Neural progenitor cell (in vitro differentiated cells): Measurements from ENCODE around the gene XCR1. TPM values are rescaled to one million over a fixed set of nuclear protein-coding genes. Genes with fewer than 3 reads are reported as not detected.

Experiments used
- DNase-seq: peaks from one replicate; pipeline ENCODE4 v3.0.0-alpha.2; 2016; ENCODE audit warnings: low spot score
- H2AFZ ChIP-seq: fragments of 200-600 bp; sonication (generic); replicated peaks from 2 replicates; pipeline ENCODE4 v1.6.1; 2016; ENCODE audit warnings: antibody characterized with exemption
- H3F3A ChIP-seq: fragments of 200-600 bp; sonication (generic); 2 replicates; pipeline ENCODE4 v1.6.1; 2016; ENCODE audit warnings: antibody characterized with exemption, low read depth
- H3K27ac ChIP-seq: fragments of 200-600 bp; sonication (generic); 2 replicates; pipeline ENCODE4 v1.5.1; 2016; ENCODE audit warnings: mild to moderate bottlenecking
- H3K27me3 ChIP-seq: fragments of 200-600 bp; sonication (generic); 2 replicates; pipeline ENCODE4 v1.6.1; 2016; ENCODE audit warnings: mild to moderate bottlenecking, moderate library complexity
- H3K36me3 ChIP-seq: fragments of 200-600 bp; sonication (generic); 2 replicates; pipeline ENCODE4 v1.5.1; 2016
- H3K4me1 ChIP-seq: fragments of 200-600 bp; sonication (generic); 2 replicates; pipeline ENCODE4 v1.6.1; 2016; ENCODE audit warnings: mixed run types
- H3K4me2 ChIP-seq: fragments of 200-600 bp; sonication (generic); 2 replicates; pipeline ENCODE4 v1.6.1; 2016
- H3K4me3 ChIP-seq: fragments of 200-600 bp; sonication (generic); 2 replicates; pipeline ENCODE4 v1.5.1; 2016
- H3K79me2 ChIP-seq: fragments of 200-600 bp; sonication (generic); 2 replicates; pipeline ENCODE4 v1.6.1; 2016; ENCODE audit warnings: low read depth
- H3K9ac ChIP-seq: fragments of 200-600 bp; sonication (generic); 2 replicates; pipeline ENCODE4 v1.6.1; 2016
- H3K9me3 ChIP-seq: fragments of 200-600 bp; sonication (generic); 2 replicates; pipeline ENCODE4 v1.5.1; 2016; ENCODE audit warnings: low read depth
- H4K20me1 ChIP-seq: fragments of 200-600 bp; sonication (generic); 2 replicates; pipeline ENCODE4 v1.6.1; 2016; ENCODE audit warnings: low read depth
- H3K27ac Mint-ChIP-seq: 3 replicates; pipeline ENCODE4 v1.8.0; 2021; ENCODE audit warnings: mixed read lengths
- H3K27me3 Mint-ChIP-seq: 2 replicates; pipeline ENCODE4 v1.8.0; 2022; ENCODE audit warnings: low read depth, mild to moderate bottlenecking, inconsistent platforms, moderate library complexity, mixed read lengths; ENCODE audit not compliant: insufficient read depth
- H3K36me3 Mint-ChIP-seq: 3 replicates; pipeline ENCODE4 v1.8.0; 2021; ENCODE audit warnings: mixed read lengths
- H3K4me1 Mint-ChIP-seq: 3 replicates; pipeline ENCODE4 v1.8.0; 2021; ENCODE audit warnings: mixed read lengths
- H3K4me3 Mint-ChIP-seq: 3 replicates; pipeline ENCODE4 v1.8.0; 2021; ENCODE audit warnings: mild to moderate bottlenecking, moderate library complexity, mixed read lengths
- H3K9me3 Mint-ChIP-seq: 3 replicates; pipeline ENCODE4 v1.8.0; 2020; ENCODE audit warnings: mixed read lengths
- CTCF ChIP-seq: fragments of 200-600 bp; sonication (generic); IDR thresholded peaks from 2 replicates; pipeline ENCODE4 v1.5.1; 2017; ENCODE audit warnings: antibody characterized with exemption, mild to moderate bottlenecking
- EZH2 ChIP-seq: fragments of 200-600 bp; sonication (generic); IDR thresholded peaks from 2 replicates; pipeline ENCODE4 v1.6.1; 2017; ENCODE audit warnings: antibody characterized with exemption, mild to moderate bottlenecking, moderate library complexity
- EZH2phosphoT487 ChIP-seq: fragments of 200-600 bp; sonication (generic); IDR thresholded peaks from 2 replicates; pipeline ENCODE4 v1.6.1; 2017; ENCODE audit warnings: antibody characterized with exemption
- total RNA-seq: library from RNA; depleted of rRNA; stranded (reverse); fragments of >200 nt; gene quantifications from 2 replicates; pipeline ENCODE4 v1.2.3, GENCODE V29; 2015; ENCODE audit warnings: low replicate concordance

XCR1 gene
- total RNA-seq, 1 donor from 2014 or later: not detected

DNA sequence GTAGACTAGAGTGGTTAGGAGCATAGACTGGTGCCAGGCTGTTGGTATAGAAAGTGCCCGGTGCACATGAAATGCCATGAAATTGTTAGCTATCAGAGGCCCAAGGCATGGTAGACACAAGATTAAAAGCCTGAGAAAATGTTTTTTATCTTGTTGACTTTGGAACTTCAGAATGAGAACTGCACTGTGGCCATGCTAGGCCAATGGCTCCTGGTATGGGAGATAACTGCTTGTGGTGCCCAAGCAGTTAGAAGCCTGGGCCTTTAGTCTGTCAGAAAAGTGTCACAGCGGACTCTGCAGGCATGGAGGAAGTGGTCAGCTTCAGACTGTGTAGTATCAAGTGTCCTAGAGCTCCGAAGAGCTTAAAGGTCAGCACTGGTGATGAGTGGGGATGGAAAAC lies 43.5 kb downstream of the XCR1 start:
- no peak overlapping the region for H3K4me2 ChIP-seq
- H3K36me3 ChIP-seq: peaks cover 7% of the 10 kb centered on the region
- H3K9me3 ChIP-seq: no peaks in the 10 kb centered on the region
- peaks cover 12% of the 10 kb centered on the region for H3K4me1 Mint-ChIP-seq
- H3F3A ChIP-seq: no peaks in the 10 kb centered on the region
- no peaks in the 10 kb centered on the region for H3K79me2 ChIP-seq
- H3K36me3 Mint-ChIP-seq: peaks cover 10% of the 10 kb centered on the region
- H3K27ac ChIP-seq: no peak overlapping the region
- H2AFZ ChIP-seq: no peak overlapping the region
- no peaks in the 10 kb centered on the region for H3K27me3 Mint-ChIP-seq
- H3K4me1 ChIP-seq: no peaks in the 10 kb centered on the region
- H3K4me3 ChIP-seq: no peak overlapping the region
- TF ChIP-seq EZH2phosphoT487: no peak
- TF ChIP-seq EZH2: no peak
- no peak for TF ChIP-seq CTCF
- H3K27ac Mint-ChIP-seq: no peak overlapping the region
- H3K4me3 Mint-ChIP-seq: no peak overlapping the region
- H3K27me3 ChIP-seq: no peaks in the 10 kb centered on the region
- DNase-seq: no peak
- peaks cover 25% of the 10 kb centered on the region for H4K20me1 ChIP-seq
- H3K9ac ChIP-seq: no peak overlapping the region
- H3K9me3 Mint-ChIP-seq: no peaks in the 10 kb centered on the region

GRCh38 chr3:45981346-45982074 lies 45.8 kb downstream of the XCR1 start:
- no peak overlapping the region for H3K4me3 Mint-ChIP-seq
- no peaks in the 10 kb centered on the region for H3K9me3 Mint-ChIP-seq
- Histone ChIP-seq H4K20me1 (peaks cover 14% of the 10 kb centered on the region), H3K4me3 (no peak overlapping the region), H3K4me1 (no peaks in the 10 kb centered on the region), H3K4me2 (no peak overlapping the region), H3K36me3 (peaks cover 7% of the 10 kb centered on the region), H3K27ac (no peak overlapping the region), H3K9me3 (no peaks in the 10 kb centered on the region), H3K27me3 (no peaks in the 10 kb centered on the region), H3K79me2 (no peaks in the 10 kb centered on the region), H3F3A (no peaks in the 10 kb centered on the region), H2AFZ (no peak overlapping the region), H3K9ac (no peak overlapping the region)
- peaks cover 17% of the 10 kb centered on the region for H3K36me3 Mint-ChIP-seq
- TF ChIP-seq CTCF (no peak), EZH2 (no peak), EZH2phosphoT487 (no peak)
- H3K27me3 Mint-ChIP-seq: no peaks in the 10 kb centered on the region
- H3K4me1 Mint-ChIP-seq: no peaks in the 10 kb centered on the region
- no peak for DNase-seq
- no peak overlapping the region for H3K27ac Mint-ChIP-seq

DNA sequence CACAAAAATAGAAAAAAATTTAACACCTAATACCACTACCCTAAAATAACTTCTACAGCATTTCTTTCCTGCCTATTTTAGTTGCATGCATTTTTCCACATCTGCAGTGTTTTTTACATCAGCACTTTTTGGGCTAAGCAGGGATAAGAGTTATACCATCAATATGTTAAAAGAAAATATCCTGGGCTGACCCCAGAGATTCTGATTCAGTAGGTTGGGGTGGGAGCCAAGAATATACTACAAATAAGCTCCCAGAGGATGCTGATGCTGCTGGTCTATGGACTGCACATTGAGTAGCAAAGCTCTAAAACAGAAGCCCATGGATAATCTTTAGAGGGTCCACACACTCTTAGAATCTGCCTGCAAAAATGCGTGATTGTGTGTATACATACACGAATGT lies 46.5 kb downstream of the XCR1 start:
- Histone ChIP-seq H3K36me3 (peaks cover 7% of the 10 kb centered on the region), H3K9me3 (no peaks in the 10 kb centered on the region)
- H3K36me3 Mint-ChIP-seq: peaks cover 17% of the 10 kb centered on the region

More for the DNA sequence above, 46.5 kb downstream of the XCR1 start:
- Histone ChIP-seq H3F3A (no peaks in the 10 kb centered on the region), H3K27me3 (no peaks in the 10 kb centered on the region), H3K4me3 (no peak overlapping the region), H3K79me2 (no peaks in the 10 kb centered on the region), H2AFZ (no peak overlapping the region), H3K9ac (no peak overlapping the region), H3K27ac (no peak overlapping the region), H3K4me1 (no peaks in the 10 kb centered on the region), H4K20me1 (peaks cover 11% of the 10 kb centered on the region), H3K4me2 (no peak overlapping the region)
- no peaks in the 10 kb centered on the region for H3K9me3 Mint-ChIP-seq
- H3K4me3 Mint-ChIP-seq: no peak overlapping the region
- DNase-seq: no peak
- no peaks in the 10 kb centered on the region for H3K27me3 Mint-ChIP-seq
- no peaks in the 10 kb centered on the region for H3K4me1 Mint-ChIP-seq
- TF ChIP-seq CTCF (no peak), EZH2 (no peak), EZH2phosphoT487 (no peak)
- no peak overlapping the region for H3K27ac Mint-ChIP-seq
